Thyroid gland (tissue), 4 donors: ENCODE measurements around the gene ENTPD6. TPM values are rescaled to one million over a fixed set of nuclear protein-coding genes. Genes with fewer than 3 reads are reported as not detected.

ENCODE experiments used
- DNase-seq, 2 donors: peaks; one replicate each; pipeline ENCODE4 v3.0.0-alpha.2; 2019
- H3K27ac ChIP-seq, 3 donors: fragments of 200-600 bp; sonication (generic); 1 replicate in 2 of 3; 2 replicates in 1 of 3; pipeline ENCODE4 v1.5.1; 2016 to 2019; ENCODE audit warnings: mild to moderate bottlenecking in 1 of 3, moderate library complexity in 1 of 3
- H3K27me3 ChIP-seq: fragments of 200-600 bp; sonication (generic); one replicate; pipeline ENCODE4 v1.5.1; 2019
- H3K36me3 ChIP-seq, 2 donors: fragments of 200-600 bp; sonication (generic); one replicate each; pipeline ENCODE4 v1.5.1; 2016 to 2019
- H3K4me1 ChIP-seq, 2 donors: fragments of 200-600 bp; sonication (generic); one replicate each; pipeline ENCODE4 v1.5.1; 2017 to 2019
- H3K4me3 ChIP-seq, 3 donors: fragments of 200-600 bp; sonication (generic); replicated peaks in 1 of 3; 1 replicate in 2 of 3; 2 replicates in 1 of 3; pipeline ENCODE4 v1.5.1; 2016; ENCODE audit warnings: mild to moderate bottlenecking in 1 of 3
- H3K9me3 ChIP-seq: fragments of 200-600 bp; sonication (generic); one replicate; pipeline ENCODE4 v1.5.1; 2017
- CTCF ChIP-seq, 6 experiments: fragments of 200-600 bp in 3 of 6; fragments of 450-650 bp in 3 of 6; sonication (generic) in 3 of 6; IDR thresholded peaks; one replicate each; pipeline ENCODE4 v1.5.1; 2016 to 2019; ENCODE audit warnings: antibody characterized with exemption in 6 of 6, mild to moderate bottlenecking in 2 of 6, inconsistent platforms in 1 of 6, moderate library complexity in 1 of 6
- POLR2A ChIP-seq, 2 donors: fragments of 450-650 bp; IDR thresholded peaks; one replicate each; pipeline ENCODE4 v1.6.1; 2017; ENCODE audit warnings: antibody characterized with exemption in 2 of 2, mild to moderate bottlenecking in 2 of 2, moderate library complexity in 1 of 2
- WGBS, 2 donors: methylation state at CpG; one replicate each; pipeline ENCODE4 v1.1.5; 2017; 5-methylcytosine and 5-hydroxymethylcytosine counted together
- intact Hi-C: fragments of 100-400 bp; cut with DNase I; formaldehyde crosslinking; loops from one replicate; pipeline ENCODE4 v1.15.1; 2023
- total RNA-seq, 4 donors: library from RNA; depleted of rRNA; stranded (reverse); fragments of >200 nt; gene quantifications; one replicate each; pipeline ENCODE4 v1.2.3, GENCODE V29; 2016

The ENTPD6 gene
- total RNA-seq, 4 donors from 2014 or later, result 51.6 to 75.6 (median 64.9) TPM

- intact Hi-C loops, result loop anchor here (2.0 kb wide), 1 partner anchor 50 kb away; no protein-coding TSS in a partner anchor
- peak; percentile 61 to 67 for DNase-seq
Observed at GRCh38 chr20:25247000-25247517, 51.5 kb downstream of the ENTPD6 start.

GRCh38 chr20:25247518-25247955, 52.0 kb downstream of the ENTPD6 start:
- DNase-seq, result peak; percentile 55 to 57
- intact Hi-C loops, result loop anchor here (2.0 kb wide), 1 partner anchor 51 kb away; no protein-coding TSS in a partner anchor
- TF ChIP-seq CTCF (IDR thresholded peaks at IDR 0.05), result no peak
- peak in 1 of 2 donors; percentile 60 for TF ChIP-seq POLR2A (IDR thresholded peaks at IDR 0.05)
- H3K4me1 ChIP-seq, result peaks cover 26 to 28% of the 10 kb centered on the region in 2 donors
- 0% methylated on average over 1 to 9 of the region's 37 CpGs for WGBS, 2 donors
- H3K27me3 ChIP-seq, result no peaks in the 10 kb centered on the region
- peak overlapping the region; percentile 62 to 94 (median 78) for H3K27ac ChIP-seq
- peak overlapping the region in 2 of 3 donors; percentile 33 to 79 for H3K4me3 ChIP-seq
- H3K36me3 ChIP-seq, result no peaks in the 10 kb centered on the region
- H3K9me3 ChIP-seq, result no peaks in the 10 kb centered on the region

More at GRCh38 chr20:25247000-25247517, 51.5 kb downstream of the ENTPD6 start:
- no peaks in the 10 kb centered on the region for H3K36me3 ChIP-seq
- H3K4me1 ChIP-seq, result peaks cover 23% of the 10 kb centered on the region in 2 donors
- H3K9me3 ChIP-seq, result no peaks in the 10 kb centered on the region
- peak overlapping the region in 2 of 3 donors; percentile 33 to 79 for H3K4me3 ChIP-seq
- TF ChIP-seq CTCF (IDR thresholded peaks at IDR 0.05), result peak in 5 of 6 experiments; percentile 9 to 40 (median 33)
- TF ChIP-seq POLR2A (IDR thresholded peaks at IDR 0.05), result no peak
- no peaks in the 10 kb centered on the region for H3K27me3 ChIP-seq
- peak overlapping the region; percentile 62 to 94 (median 78) for H3K27ac ChIP-seq
- 13 to 20% methylated on average over 18 to 23 of the region's 24 CpGs for whole genome bisulfite sequencing, 2 donors

GRCh38 chr20:25247956-25248785, 52.7 kb downstream of the ENTPD6 start, which contains the start of gene PYGB:
Gene PYGB, plus strand, starts transcription at chr20:25248085. Its CDS starts 94 bp downstream, at chr20:25248179.
- intact Hi-C loops, result loop anchor here (2.0 kb wide), 1 partner anchor 51 kb away; no protein-coding TSS in a partner anchor
- DNase-seq, result peak; percentile 72 to 77

GRCh38 chr20:25248786-25249172, 53.3 kb downstream of the ENTPD6 start:
- H3K27me3 ChIP-seq, result no peaks in the 10 kb centered on the region
- H3K4me1 ChIP-seq, result peaks cover 33 to 40% of the 10 kb centered on the region in 2 donors
- H3K36me3 ChIP-seq, result no peaks in the 10 kb centered on the region
- DNase-seq, result no peak
- H3K4me3 ChIP-seq, result peak overlapping the region; percentile 73 to 96 (median 79)
- WGBS, 2 donors, result 7% methylated on average over 6 of the region's 6 CpGs
- TF ChIP-seq CTCF (IDR thresholded peaks at IDR 0.05) (no peak), POLR2A (IDR thresholded peaks at IDR 0.05) (no peak)
- no peaks in the 10 kb centered on the region for H3K9me3 ChIP-seq
- intact Hi-C loops, result no loop called here
- peak overlapping the region; percentile 77 to 94 (median 81) for H3K27ac ChIP-seq

More at GRCh38 chr20:25247956-25248785, 52.7 kb downstream of the ENTPD6 start, which contains the start of gene PYGB:
- H3K4me3 ChIP-seq, result peak within 1 kb of the TSS; percentile 73 to 96 (median 79)
- WGBS, 2 donors, result 2 to 5% methylated on average over 4 to 10 of the region's 113 CpGs
- peaks cover 32 to 34% of the 10 kb centered on the region in 2 donors for H3K4me1 ChIP-seq
- peak within 1 kb of the TSS; percentile 78 to 94 (median 81) for H3K27ac ChIP-seq
- no peaks in the 10 kb centered on the region for H3K36me3 ChIP-seq
- TF ChIP-seq CTCF (IDR thresholded peaks at IDR 0.05) (no peak), POLR2A (IDR thresholded peaks at IDR 0.05) (peak; percentile 76 to 95)
- H3K27me3 ChIP-seq, result no peaks in the 10 kb centered on the region
- no peaks in the 10 kb centered on the region for H3K9me3 ChIP-seq
